ENCODE results near the gene MYO5B. TPM values are rescaled to one million over a fixed set of nuclear protein-coding genes. Genes with fewer than 3 reads are reported as not detected.

MYO5B gene
- polyA plus RNA-seq, 1 donor from 2014 or later, result 0.42 TPM

GRCh38 chr18:49915352-49915751, 279.6 kb downstream of the MYO5B start:
- Histone ChIP-seq H3K79me2 (replicated peaks; ENCODE audit: insufficient read depth, low read length) (no peaks in the 10 kb centered on the region), H3K9ac (ENCODE audit: low read length) (no peak overlapping the region), H3F3A (ENCODE audit: insufficient read depth, low read length, poor library complexity, severe bottlenecking) (no peaks in the 10 kb centered on the region), H3K4me2 (ENCODE audit: low read length) (no peak overlapping the region), H3K9me3 (ENCODE audit: low read length) (no peaks in the 10 kb centered on the region), H2AFZ (ENCODE audit: low read depth, low read length) (no peak overlapping the region), H3K27ac (ENCODE audit: low read length) (no peak overlapping the region), H4K20me1 (ENCODE audit: insufficient read depth) (no peaks in the 10 kb centered on the region), H3K4me3 (ENCODE audit: low read length) (no peak overlapping the region), H3K36me3 (ENCODE audit: insufficient read depth, low read length) (no peaks in the 10 kb centered on the region), H3K27me3 (ENCODE audit: insufficient read depth, low read depth, low read length) (no peaks in the 10 kb centered on the region), H3K9me2 (ENCODE audit: insufficient read depth, low read length) (no peaks in the 10 kb centered on the region)
- TF ChIP-seq SMC3 (conservative IDR thresholded peaks at IDR 0.05; ENCODE audit: poor library complexity) (no peak), REST (IDR thresholded peaks at IDR 0.05; ENCODE audit: borderline replicate concordance) (no peak)

GRCh38 chr18:49913221-49913620, 281.7 kb downstream of the MYO5B start:
- Histone ChIP-seq H3K79me2 (replicated peaks; ENCODE audit: insufficient read depth, low read length) (no peaks in the 10 kb centered on the region), H3F3A (ENCODE audit: insufficient read depth, low read length, poor library complexity, severe bottlenecking) (no peaks in the 10 kb centered on the region), H3K36me3 (ENCODE audit: insufficient read depth, low read length) (no peaks in the 10 kb centered on the region), H2AFZ (ENCODE audit: low read depth, low read length) (no peak overlapping the region), H3K9me2 (ENCODE audit: insufficient read depth, low read length) (no peaks in the 10 kb centered on the region), H3K4me3 (ENCODE audit: low read length) (no peak overlapping the region), H3K4me2 (ENCODE audit: low read length) (no peak overlapping the region), H3K27me3 (ENCODE audit: insufficient read depth, low read depth, low read length) (no peaks in the 10 kb centered on the region), H3K9me3 (ENCODE audit: low read length) (no peaks in the 10 kb centered on the region), H3K9ac (ENCODE audit: low read length) (no peak overlapping the region), H3K27ac (ENCODE audit: low read length) (no peak overlapping the region), H4K20me1 (ENCODE audit: insufficient read depth) (no peaks in the 10 kb centered on the region)
- TF ChIP-seq SMC3 (conservative IDR thresholded peaks at IDR 0.05; ENCODE audit: poor library complexity) (no peak), TAF1 (IDR thresholded peaks at IDR 0.05; ENCODE audit: low read depth) (no peak), MXI1 (conservative IDR thresholded peaks at IDR 0.05; ENCODE audit: poor library complexity, severe bottlenecking) (no peak), CTCF (IDR thresholded peaks at IDR 0.05; ENCODE audit: poor library complexity, severe bottlenecking) (no peak), EP300 (conservative IDR thresholded peaks at IDR 0.05; ENCODE audit: poor library complexity, severe bottlenecking) (no peak), POLR2AphosphoS5 (IDR thresholded peaks at IDR 0.05) (no peak), RAD21 (conservative IDR thresholded peaks at IDR 0.05) (no peak), EZH2 (IDR thresholded peaks at IDR 0.05; ENCODE audit: borderline replicate concordance, insufficient read depth, low read length, poor library complexity, severe bottlenecking) (no peak), REST (IDR thresholded peaks at IDR 0.05; ENCODE audit: borderline replicate concordance) (no peak)
